GM12878 (cell line): ENCODE results near the gene ATP12A. TPM values are rescaled to one million over a fixed set of nuclear protein-coding genes. Genes with fewer than 3 reads are reported as not detected.

Experiments
- ATAC-seq: fragments of 200-7000 bp; cut with Tn5 transposase; 3 replicates; pipeline ENCODE4 v1.9.1; 2020; ENCODE audit warnings: mild to moderate bottlenecking, moderate library complexity
- BruUV-seq: library from RNA; stranded (reverse); fragments of 400-500 nt; replicated peaks from 2 replicates; lab custom pipeline; 2021; lab: Mats Ljungman, UMichigan
- CTCF ChIA-PET: fragments of 300-600 bp; sonication (Branson Sonifier 250); formaldehyde crosslinking; extraction: SDS; loops from one replicate; lab custom pipeline; 2021; ENCODE audit warnings: inconsistent platforms; lab: Yijun Ruan, JAX
- POLR2A ChIA-PET: fragments of 350-600 bp; formaldehyde crosslinking; extraction: SDS; loops from one replicate; lab custom pipeline; 2021; ENCODE audit warnings: inconsistent platforms; lab: Charles Lee
- RAD21 ChIA-PET: fragments of 300-600 bp; sonication (Branson Sonifier 250); formaldehyde crosslinking; loops from one replicate; lab custom pipeline; 2023; ENCODE audit warnings: antibody characterized with exemption; ENCODE audit not compliant: unreplicated experiment; lab: Charles Lee
- SMC1A ChIA-PET: fragments of 300-600 bp; sonication (Branson Sonifier 250); formaldehyde crosslinking; loops from one replicate; lab custom pipeline; 2023; ENCODE audit not compliant: unreplicated experiment, uncharacterized antibody; lab: Charles Lee
- DNase-seq: peaks from one replicate; pipeline ENCODE4 v3.0.0-alpha.2; 2011; ENCODE audit warnings: low read depth, low spot score
- FAIRE-seq: peaks from 3 replicates; lab custom pipeline; 2011; peaks lifted over from hg19 to GRCh38; lab: Jason Lieb, UNC
- H2AFZ ChIP-seq: 2 replicates; pipeline ENCODE4 v1.6.0; 2011; ENCODE audit warnings: low read depth, low read length, control low read depth; ENCODE audit not compliant: control insufficient read depth
- H3K27ac ChIP-seq: 2 replicates; pipeline ENCODE4 v1.5.1; 2011; ENCODE audit warnings: control low read depth; ENCODE audit not compliant: control insufficient read depth, insufficient read depth
- H3K27me3 ChIP-seq, 2 experiments: replicated peaks in 1 of 2; 2 replicates each; pipeline versions ENCODE4 v1.6.0 to v1.6.1; 2011; ENCODE audit warnings: low read length in 1 of 2; ENCODE audit not compliant: control insufficient read depth in 2 of 2, insufficient read depth in 2 of 2
- H3K36me3 ChIP-seq, 2 experiments: 2 replicates each; pipeline ENCODE4 v1.5.1; 2011; ENCODE audit warnings: low read length in 1 of 2; ENCODE audit not compliant: control insufficient read depth in 2 of 2, insufficient read depth in 2 of 2
- H3K4me1 ChIP-seq: 2 replicates; pipeline ENCODE4 v1.6.1; 2011; ENCODE audit warnings: mild to moderate bottlenecking, low read length, moderate library complexity, mixed read lengths; ENCODE audit not compliant: control insufficient read depth, insufficient read depth
- H3K4me2 ChIP-seq: 2 replicates; pipeline ENCODE4 v1.6.0; 2011; ENCODE audit warnings: control low read depth; ENCODE audit not compliant: control insufficient read depth, insufficient read depth
- H3K4me3 ChIP-seq: fragments of 200-600 bp; sonication (generic); 2 replicates; pipeline ENCODE4 v1.5.1; 2016
- H3K79me2 ChIP-seq: 2 replicates; pipeline ENCODE4 v1.6.0; 2011; ENCODE audit warnings: low read length; ENCODE audit not compliant: control insufficient read depth, insufficient read depth
- H3K9ac ChIP-seq: 2 replicates; pipeline ENCODE4 v1.8.0; 2011; ENCODE audit warnings: low read length, control low read depth, mixed read lengths; ENCODE audit not compliant: control insufficient read depth, insufficient read depth
- H3K9me3 ChIP-seq: replicated peaks from 3 replicates; pipeline ENCODE4 v1.5.1; 2011; ENCODE audit warnings: mild to moderate bottlenecking, low read length; ENCODE audit not compliant: control insufficient read depth, insufficient read depth
- H4K20me1 ChIP-seq: 2 replicates; pipeline ENCODE4 v1.6.0; 2011; ENCODE audit not compliant: control insufficient read depth, insufficient read depth
- BHLHE40 ChIP-seq, 2 experiments: fragments of 450-650 bp in 1 of 2; IDR thresholded peaks; 2 replicates each; pipeline ENCODE4 v1.6.1; 2011 to 2017; ENCODE audit warnings: low read depth in 2 of 2, borderline replicate concordance in 1 of 2, improper control_type of control experiment in 1 of 2, low read length in 1 of 2, mild to moderate bottlenecking in 1 of 2
- CREM ChIP-seq: IDR thresholded peaks from 2 replicates; pipeline ENCODE4 v1.6.1; 2014; ENCODE audit warnings: antibody characterized with exemption, low read depth
- EED ChIP-seq: sonication (generic); IDR thresholded peaks from 2 replicates; pipeline ENCODE4 v1.6.1; 2016; ENCODE audit warnings: antibody characterized with exemption, low read depth
- IRF4 ChIP-seq: IDR thresholded peaks from 2 replicates; pipeline ENCODE4 v1.6.1; 2011; ENCODE audit warnings: low read depth, low read length
- KAT2A ChIP-seq: conservative IDR thresholded peaks from 2 replicates; pipeline ENCODE4 v1.6.1; 2011; ENCODE audit warnings: low read depth, low read length; ENCODE audit not compliant: control insufficient read depth
- MYB ChIP-seq: fragments of 150-350 bp; IDR thresholded peaks from 2 replicates; pipeline ENCODE4 v1.6.1; 2014; ENCODE audit warnings: mild to moderate bottlenecking, low read depth, low read length, borderline replicate concordance
- NFIC ChIP-seq: IDR thresholded peaks from 2 replicates; pipeline ENCODE4 v1.6.1; 2012; ENCODE audit warnings: low read depth, mild to moderate bottlenecking, inconsistent platforms, low read length, moderate library complexity
- NFYB ChIP-seq: IDR thresholded peaks from 2 replicates; pipeline ENCODE4 v1.6.1; 2011; ENCODE audit warnings: low read depth, mild to moderate bottlenecking, low read length, improper control_type of control experiment, moderate library complexity; ENCODE audit not compliant: insufficient read depth
- RAD21 ChIP-seq: IDR thresholded peaks from 2 replicates; pipeline ENCODE4 v1.6.1; 2011; ENCODE audit warnings: mild to moderate bottlenecking, low read depth, low read length, moderate library complexity; ENCODE audit not compliant: insufficient read depth
- RUNX3 ChIP-seq: IDR thresholded peaks from 2 replicates; pipeline ENCODE4 v1.6.1; 2012; ENCODE audit warnings: low read length, inconsistent platforms
- SIN3A ChIP-seq: IDR thresholded peaks from 2 replicates; pipeline ENCODE4 v1.6.1; 2012; ENCODE audit warnings: low read depth, low read length, improper control_type of control experiment
- WGBS: methylation state at CpG from one replicate; pipeline ENCODE4 v1.1.6; 2016; ENCODE audit warnings: low lambda C conversion rate; ENCODE audit not compliant: insufficient replicate concordance, insufficient coverage; ENCODE audit errors: missing lambda C conversion rate; 5-methylcytosine and 5-hydroxymethylcytosine counted together
- in situ Hi-C: fragments of 300-500 bp; cut with MboI; formaldehyde crosslinking; loops from 9 replicates; pipeline ENCODE4 v1.14.3; 2018; ENCODE audit warnings: mixed read lengths
- intact Hi-C: fragments of 100-400 bp; cut with micrococcal nuclease; formaldehyde crosslinking; loops from one replicate; pipeline ENCODE4 v1.14.2; 2022; ENCODE audit not compliant: unreplicated experiment
- polyA plus RNA-seq, 11 experiments: library from polyadenylated mRNA; depleted of rRNA in 4 of 11; unstranded in 6 of 11; stranded (reverse) in 5 of 11; fragments of >200 nt; fragmentation: Nextera tagmentation in 4 of 11; fragmentation: Illumina TruSeq in 1 of 11; extraction: Ambion mirVana in 4 of 11; extraction: Trizol in 1 of 11; gene quantifications; 1 replicate in 1 of 11; 2 replicates in 10 of 11; pipeline versions ENCODE4 v1.2.1 to v1.2.3, GENCODE V29; 2011 to 2016; ENCODE audit warnings: inconsistent platforms in 2 of 11, missing spikeins in 2 of 11, low read depth in 1 of 11
- total RNA-seq, 4 experiments: library from RNA; depleted of rRNA in 3 of 4; stranded (reverse); fragments of >200 nt in 3 of 4; fragmentation: Illumina TruSeq in 1 of 4; extraction: Trizol in 1 of 4; gene quantifications; 2 replicates each; pipeline versions ENCODE4 v1.2.1 to v1.2.3, GENCODE V29; 2013 to 2021
- TF ChIP-seq, protein P1 (sequence below): IDR thresholded peaks from 2 replicates; pipeline ENCODE4 v1.6.1; 2011; ENCODE audit warnings: borderline replicate concordance, low read depth, mild to moderate bottlenecking, moderate library complexity, mixed read lengths, low read length; ENCODE audit not compliant: insufficient read depth; ENCODE audit errors: extremely low read length

ATP12A gene
- total and polyA plus RNA-seq, 10 of the 15 experiments (the other 5 are each of a cell fraction or from before 2014, with no cell fraction given), result 0.02 to 0.08 (median 0.04) TPM; not detected in 6

DNA sequence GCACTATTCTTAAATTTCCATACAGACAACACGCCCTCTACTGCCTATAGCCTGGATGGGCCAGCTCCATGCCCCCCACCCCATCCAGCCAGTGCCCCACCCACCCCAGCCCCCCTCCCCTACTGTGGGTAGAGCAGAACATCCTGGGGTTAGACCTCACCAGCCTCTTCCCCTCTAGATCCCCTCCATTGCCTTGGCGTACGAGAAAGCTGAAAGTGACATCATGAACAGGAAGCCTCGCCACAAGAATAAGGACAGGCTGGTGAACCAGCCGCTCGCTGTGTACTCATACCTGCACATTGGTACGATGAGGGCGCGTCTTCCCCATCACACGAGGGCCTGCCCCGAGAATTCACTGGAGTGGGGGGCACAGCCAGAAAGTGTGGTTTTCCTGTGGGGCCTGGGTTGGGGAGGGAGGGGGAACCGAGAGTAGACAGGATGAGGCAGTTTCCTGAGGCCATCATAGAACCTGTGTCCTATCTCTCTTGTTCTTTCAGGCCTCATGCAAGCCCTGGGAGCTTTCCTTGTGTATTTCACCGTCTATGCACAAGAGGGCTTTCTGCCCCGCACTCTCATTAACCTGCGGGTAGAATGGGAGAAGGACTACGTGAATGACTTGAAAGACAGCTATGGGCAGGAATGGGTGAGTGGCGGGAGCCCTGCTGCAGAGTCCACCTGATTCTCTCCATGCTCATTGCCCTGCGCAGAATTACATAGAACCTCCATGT lies 29.1 kb downstream of the ATP12A start:
- H2AFZ ChIP-seq, result peak overlapping the region; percentile 34
- no peaks in the 10 kb centered on the region for H3K36me3 ChIP-seq
- DNase-seq, result no peak
- no peak overlapping the region for H3K27ac ChIP-seq
- no peak overlapping the region for H3K4me3 ChIP-seq
- H3K9me3 ChIP-seq, result no peaks in the 10 kb centered on the region
- H4K20me1 ChIP-seq, result no peaks in the 10 kb centered on the region
- BruUV-seq, result no TSS peak
- RAD21 ChIA-PET, result no interaction called here
- in situ Hi-C loops, result no loop called here
- H3K79me2 ChIP-seq, result no peaks in the 10 kb centered on the region
- no peaks in the 10 kb centered on the region for H3K27me3 ChIP-seq
- 27% methylated on average over 18 of the region's 18 CpGs for WGBS
- H3K9ac ChIP-seq, result no peak overlapping the region
- H3K4me2 ChIP-seq, result peak overlapping the region; percentile 65; the same call in 1 of the 2 replicates
- POLR2A ChIA-PET, result interaction anchor here (0.6 kb wide), 1 partner anchor 292 kb away, joined by 3 read pairs; no protein-coding TSS in a partner anchor
- peak; percentile 94 for ATAC-seq
- TF ChIP-seq EED (peak; percentile 77), CREM (no peak), NFIC (0 out of 2 replicates have a peak, but pooled peaks have one; percentile 17), NFYB (no peak)
- peak; percentile 70 for FAIRE-seq
- H3K4me1 ChIP-seq, result peaks cover 9% of the 10 kb centered on the region
- SMC1A ChIA-PET, result interaction anchor here (1.1 to 1.3 kb wide), 2 partner anchors 15 to 17 kb away, joined by 3 read pairs; no protein-coding TSS in a partner anchor
- intact Hi-C loops, result no loop called here
- CTCF ChIA-PET, result interaction anchor here (0.9 kb wide), 2 partner anchors 11 to 39 kb away, joined by 4 read pairs; no protein-coding TSS in a partner anchor

DNA sequence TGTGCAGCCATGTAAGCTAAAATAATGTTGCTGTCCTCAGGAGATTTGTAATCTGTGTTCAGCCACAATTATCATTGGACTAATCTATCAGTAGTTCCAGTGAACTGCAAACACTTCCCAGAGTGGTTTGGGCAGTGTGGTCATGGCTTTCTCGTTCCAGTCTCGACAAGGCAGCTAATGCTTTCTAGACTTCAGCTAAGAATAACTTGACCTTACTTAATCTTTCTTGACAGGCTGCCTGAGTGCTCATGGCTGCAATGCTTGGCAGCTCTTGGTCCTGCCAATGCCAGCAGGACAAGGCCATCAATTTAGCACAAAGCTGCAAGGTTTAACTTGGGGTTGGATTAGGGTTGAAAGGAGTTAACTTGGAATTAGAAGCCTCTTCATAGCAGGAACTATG lies 32.8 kb downstream of the ATP12A start:
- Histone ChIP-seq H3K4me3 (no peak overlapping the region), H4K20me1 (no peaks in the 10 kb centered on the region), H3K27ac (no peak overlapping the region), H3K4me1 (peaks cover 9% of the 10 kb centered on the region), H3K4me2 (no peak overlapping the region), H3K79me2 (no peaks in the 10 kb centered on the region), H3K9ac (no peak overlapping the region), H2AFZ (no peak overlapping the region), H3K27me3 (no peaks in the 10 kb centered on the region; a peak in 1 of 4 replicates), H3K36me3 (no peaks in the 10 kb centered on the region), H3K9me3 (no peaks in the 10 kb centered on the region)
- ChIA-PET POLR2A (no interaction called here), CTCF (interaction anchor here (0.7 to 2.1 kb wide), 6 partner anchors 10 to 324 kb away, joined by 3 to 6 read pairs (median 4); no protein-coding TSS in a partner anchor), RAD21 (no interaction called here), SMC1A (interaction anchor here (1.8 kb wide), 1 partner anchor 12 kb away, joined by 4 read pairs; no protein-coding TSS in a partner anchor)
- in situ Hi-C loops, result no loop called here
- BruUV-seq, result no TSS peak
- intact Hi-C loops, result no loop called here
- DNase-seq, result no peak
- WGBS, result 37% methylated on average over 2 of the region's 2 CpGs
- ATAC-seq, result no peak
- peak; percentile 52 for FAIRE-seq
- TF ChIP-seq NFIC (no peak), IRF4 (no peak), RAD21 (no peak), KAT2A (no peak), SIN3A (no peak), RUNX3 (no peak), MYB (no peak), BHLHE40 (IDR thresholded peaks at IDR 0.05; ENCODE audit: borderline replicate concordance in 1 of 2, low read depth in 2 of 2, low read length in 1 of 2) (no peak)
- TF ChIP-seq, protein P1, sequence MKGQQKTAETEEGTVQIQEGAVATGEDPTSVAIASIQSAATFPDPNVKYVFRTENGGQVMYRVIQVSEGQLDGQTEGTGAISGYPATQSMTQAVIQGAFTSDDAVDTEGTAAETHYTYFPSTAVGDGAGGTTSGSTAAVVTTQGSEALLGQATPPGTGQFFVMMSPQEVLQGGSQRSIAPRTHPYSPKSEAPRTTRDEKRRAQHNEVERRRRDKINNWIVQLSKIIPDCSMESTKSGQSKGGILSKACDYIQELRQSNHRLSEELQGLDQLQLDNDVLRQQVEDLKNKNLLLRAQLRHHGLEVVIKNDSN, result no peak
